Measurements from ENCODE around the gene DPY19L3.
"Not testable (repeated sequence)": the region's sequence is repeated elsewhere in the genome, so short reads cannot be mapped to it uniquely, and the experiment has no call there.

The DPY19L3 gene

DNA sequence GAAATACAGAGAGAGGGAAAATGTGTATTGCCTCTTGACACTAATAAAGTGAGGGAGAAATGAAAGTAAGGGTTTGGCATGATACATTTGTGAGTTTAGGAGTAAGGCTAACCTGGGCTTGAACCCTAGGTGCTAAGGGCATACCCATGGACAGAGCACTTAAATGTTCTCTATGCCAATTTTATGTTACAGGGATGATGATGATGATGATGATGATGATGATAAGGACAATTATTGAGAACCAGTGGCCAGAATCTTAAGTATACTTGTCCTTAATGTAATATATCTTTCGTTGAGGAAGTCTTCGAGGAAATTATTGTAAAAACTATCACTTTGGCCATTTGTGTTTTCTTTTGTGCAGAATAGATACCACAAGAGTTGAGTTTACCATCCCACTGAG is 33.2 kb downstream of the DPY19L3 start:
- DNase-seq (ENCODE audit: low read depth, low spot score), result no peak

DNA sequence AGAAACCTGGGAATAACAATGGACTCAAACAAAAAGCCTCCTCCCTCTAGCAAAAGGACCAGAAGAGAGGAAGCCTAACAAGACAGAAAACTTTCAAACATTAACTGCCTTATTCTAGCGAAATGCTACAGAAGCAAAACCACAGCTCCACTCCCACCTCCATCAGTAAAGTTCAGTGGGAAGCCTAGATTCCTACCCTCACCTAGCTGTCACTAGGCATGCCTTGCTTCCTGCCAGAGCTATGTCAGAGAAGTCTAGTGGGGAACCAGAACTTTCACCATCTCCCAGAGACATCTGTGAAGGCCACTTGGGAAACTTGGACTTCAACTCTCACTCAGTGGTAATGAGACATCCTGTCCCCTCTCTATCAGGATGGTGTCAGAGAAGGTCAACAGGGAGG is 37.1 kb downstream of the DPY19L3 start:
- DNase-seq (ENCODE audit: low read depth, low spot score), result no peak

DNA sequence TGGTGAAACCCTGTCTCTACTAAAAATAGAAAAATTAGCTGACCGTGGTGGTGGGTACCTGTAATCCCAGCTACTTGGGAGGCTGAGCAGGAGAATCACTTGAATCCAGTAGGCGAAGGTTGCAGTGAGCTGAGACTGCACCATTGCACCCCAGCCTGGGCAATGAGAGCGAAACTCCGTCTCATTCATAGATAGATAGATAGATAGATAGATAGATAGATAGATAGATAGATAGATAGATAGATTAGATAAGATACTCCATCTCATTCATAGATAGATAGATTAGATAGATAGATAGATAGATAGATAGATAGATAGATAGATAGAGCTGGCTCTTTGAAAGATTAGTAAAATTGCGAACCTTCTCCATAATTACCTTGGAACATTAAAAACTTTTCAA is 42.0 kb downstream of the DPY19L3 start:
- not testable (repeated sequence) for DNase-seq (ENCODE audit: low read depth, low spot score)

DNA sequence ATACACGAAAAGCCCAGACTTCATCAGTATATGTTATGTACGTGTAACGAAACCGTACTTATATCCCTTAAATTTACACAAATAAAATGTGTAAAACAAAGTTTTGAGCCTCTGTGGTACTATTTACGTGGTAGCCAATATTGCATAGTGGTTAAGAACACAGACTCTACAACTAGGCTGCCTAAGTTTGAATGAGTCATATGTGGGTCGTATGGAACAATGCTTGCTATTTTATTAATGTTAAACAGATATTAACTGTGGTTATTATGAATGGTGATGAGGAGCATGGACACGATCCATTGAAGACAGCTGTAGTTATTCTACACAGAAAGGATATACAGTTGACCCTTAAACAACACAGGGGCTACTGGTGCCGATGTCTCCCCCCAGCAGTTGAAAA is 42.5 kb downstream of the DPY19L3 start:
- DNase-seq (ENCODE audit: low read depth, low spot score), result no peak

DNA sequence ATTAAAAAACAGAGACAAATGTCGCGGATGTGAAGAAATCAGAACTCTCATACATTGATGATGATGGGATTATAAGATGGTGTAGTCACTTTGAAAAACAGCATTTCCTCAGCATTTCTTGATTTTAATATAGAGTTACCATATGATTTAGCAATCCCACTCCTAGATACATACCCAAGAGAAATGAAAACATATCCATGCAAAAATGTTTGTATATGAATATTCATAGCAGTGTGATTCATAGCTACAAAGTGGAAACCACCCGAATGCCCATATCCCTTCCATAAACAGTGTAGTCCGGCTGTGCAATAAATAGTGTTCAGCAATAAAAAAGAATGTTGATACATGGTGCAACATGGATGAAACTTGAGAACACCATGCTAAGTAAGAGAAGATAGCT is 44.6 kb downstream of the DPY19L3 start:
- no peak for DNase-seq (ENCODE audit: low read depth, low spot score)

DNA sequence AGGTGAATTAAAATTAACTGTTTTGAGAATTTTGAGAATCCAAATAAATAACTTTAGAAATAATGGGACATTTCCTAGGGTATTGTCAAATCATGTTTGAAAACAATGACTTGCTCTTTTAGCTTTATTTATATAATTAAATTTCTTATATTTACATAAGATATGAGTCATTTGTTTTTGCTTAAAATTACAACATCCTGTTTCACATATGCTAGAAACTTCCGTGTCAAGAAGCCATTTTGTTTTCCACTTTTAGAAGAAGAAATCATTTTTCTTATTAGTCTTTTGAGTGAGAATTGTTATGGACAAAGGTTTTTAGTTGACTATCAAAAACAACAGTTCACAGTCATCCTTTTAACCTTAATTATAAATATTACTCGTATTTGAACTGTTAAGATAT is 48.2 kb downstream of the DPY19L3 start:
- no peak for DNase-seq (ENCODE audit: low read depth, low spot score)

DNA sequence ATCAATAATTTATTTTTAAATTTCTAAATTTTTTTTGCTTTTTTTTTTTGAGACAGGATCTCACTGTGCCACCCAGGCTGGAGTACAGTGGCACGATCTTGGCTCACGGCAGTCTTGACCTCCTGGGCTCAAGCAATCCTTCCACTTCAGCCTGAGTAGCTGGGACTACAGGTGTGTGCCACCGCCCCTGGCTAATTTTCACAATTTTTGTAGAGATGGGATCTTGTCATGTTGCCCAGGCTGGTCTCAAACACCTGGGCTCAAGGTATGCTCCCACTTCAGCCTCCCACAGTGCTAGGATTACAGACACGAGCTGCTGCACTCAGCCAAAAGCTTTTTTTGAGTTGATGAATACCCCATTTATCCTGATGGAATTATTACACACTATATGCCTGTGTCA is 50.8 kb downstream of the DPY19L3 start:
- no peak for DNase-seq (ENCODE audit: low read depth, low spot score)

DNA sequence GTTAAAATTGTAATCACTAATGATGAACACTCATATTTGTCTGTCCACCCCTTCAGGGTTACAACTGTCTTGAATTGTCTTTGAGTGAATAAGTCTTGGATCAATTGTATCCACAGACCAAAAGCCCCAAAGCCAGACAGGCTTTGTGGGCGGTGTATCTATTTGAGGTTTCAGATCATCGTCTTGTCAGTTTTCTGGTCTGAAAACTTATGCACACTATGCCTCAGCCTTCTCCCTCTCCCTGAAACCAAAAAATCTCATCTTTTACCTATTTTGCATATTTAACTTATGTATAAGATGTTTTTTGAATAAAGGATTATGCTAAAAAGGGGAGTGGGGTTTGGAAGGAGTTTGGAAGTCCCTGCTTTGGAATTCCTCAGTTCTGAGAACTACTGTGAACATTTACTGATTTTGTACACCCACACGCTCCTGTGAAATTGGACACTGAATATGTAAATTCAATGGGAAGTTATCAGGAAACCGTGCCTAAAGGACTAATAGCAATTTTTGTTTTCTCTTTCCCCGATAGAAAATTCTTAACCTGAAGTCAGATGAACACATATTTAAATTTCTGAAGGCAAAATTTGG is 52.1 kb downstream of the DPY19L3 start:
- DNase-seq (ENCODE audit: low read depth, low spot score), result no peak

DNA sequence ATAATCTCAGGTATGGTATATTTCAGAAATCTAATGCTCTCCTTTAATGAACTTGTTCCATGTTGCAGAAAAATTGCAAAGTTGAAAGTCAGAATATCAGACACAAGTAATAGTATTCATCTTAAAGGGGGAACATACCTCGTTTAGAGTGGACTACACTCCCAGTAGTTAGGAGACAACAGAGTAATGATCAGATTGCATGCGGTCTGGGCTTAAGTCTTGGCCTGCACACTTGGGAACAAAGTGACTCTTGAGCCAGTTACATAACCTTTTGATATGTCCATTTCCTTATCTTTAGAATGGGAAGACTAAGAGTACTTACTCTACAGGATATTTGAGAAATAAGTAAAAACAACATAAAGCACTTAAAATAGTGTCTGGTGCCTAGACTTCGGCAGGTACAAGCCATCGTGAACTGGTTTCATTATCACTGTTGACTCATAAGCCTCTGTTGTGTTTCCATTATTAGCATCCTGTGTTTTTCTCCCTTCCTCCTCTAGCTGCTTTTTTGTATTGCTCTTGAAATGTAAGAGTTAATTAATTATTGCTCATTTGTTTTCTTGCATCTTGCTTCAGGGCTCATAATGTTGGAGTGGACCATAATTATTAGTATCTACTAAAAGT is 53.0 kb downstream of the DPY19L3 start:
- DNase-seq (ENCODE audit: low read depth, low spot score), result no peak

DNA sequence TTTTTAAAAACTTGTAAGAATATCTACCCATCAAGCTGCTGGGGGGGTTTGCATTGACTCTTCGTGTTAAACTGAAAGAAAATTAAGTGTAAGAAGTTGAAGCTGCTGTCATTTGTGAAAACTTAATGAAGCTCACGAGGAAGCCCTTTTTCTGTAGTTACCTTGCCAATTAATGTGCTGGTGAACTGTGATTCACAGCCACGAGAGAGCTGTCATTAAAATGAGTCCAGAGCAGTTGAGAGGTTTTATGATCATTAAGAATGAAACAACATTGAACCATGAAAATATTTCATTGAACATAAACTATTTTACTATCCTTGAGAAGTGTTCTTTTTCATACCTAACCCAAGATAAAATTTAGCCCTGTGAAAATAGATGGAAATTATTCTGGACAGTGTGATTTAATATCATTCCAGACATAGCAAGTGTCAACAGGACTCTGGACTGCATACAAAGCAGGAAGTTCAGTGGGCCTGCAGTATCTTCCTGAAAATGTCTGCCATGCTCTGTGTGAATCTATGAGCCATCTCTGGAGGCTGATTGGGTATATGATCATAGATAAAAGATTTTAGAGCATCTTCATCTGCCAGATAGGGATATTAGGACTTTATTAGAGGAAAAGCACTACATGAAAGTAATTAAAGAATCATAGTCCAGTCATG is 53.8 kb downstream of the DPY19L3 start:
- no peak for DNase-seq (ENCODE audit: low read depth, low spot score)

DNA sequence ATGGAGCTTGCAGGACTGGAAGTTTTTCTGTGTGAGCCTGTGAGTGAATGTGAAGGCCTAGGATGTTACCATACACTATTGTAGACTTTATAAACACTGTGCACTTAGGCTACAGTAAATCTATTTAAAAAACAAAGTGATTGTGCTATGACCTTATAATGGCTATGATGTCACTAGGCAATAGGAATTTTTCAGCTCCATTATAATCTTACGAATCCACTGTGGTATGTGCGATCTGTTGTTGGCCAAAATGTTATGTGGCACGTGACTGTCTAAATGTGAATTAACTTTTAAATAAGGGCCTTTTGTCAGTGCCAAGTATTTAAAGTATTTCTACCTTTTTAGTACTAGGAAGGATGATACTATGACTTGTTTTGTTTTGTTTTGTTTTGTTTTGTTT is 54.9 kb downstream of the DPY19L3 start:
- no peak for DNase-seq (ENCODE audit: low read depth, low spot score)

DNA sequence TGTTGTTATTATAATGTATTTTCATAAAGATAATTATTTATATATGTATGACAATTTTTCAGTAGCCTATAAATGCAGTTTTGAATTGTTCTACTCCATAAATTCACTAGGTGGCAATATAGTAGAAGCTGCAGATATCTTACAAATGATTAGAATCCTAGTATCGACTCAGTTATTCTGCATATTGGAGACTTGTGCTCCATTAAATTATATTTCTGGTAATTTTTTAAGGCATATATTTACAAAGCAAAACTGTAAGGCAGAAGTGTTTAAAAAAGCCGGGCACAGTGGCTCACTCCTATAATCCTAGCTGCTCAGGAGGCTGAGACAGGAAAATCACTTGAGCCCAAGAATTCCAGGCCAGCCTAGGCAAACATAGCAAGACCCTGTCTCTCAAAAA is 58.7 kb downstream of the DPY19L3 start:
- DNase-seq (ENCODE audit: low read depth, low spot score), result no peak

DNA sequence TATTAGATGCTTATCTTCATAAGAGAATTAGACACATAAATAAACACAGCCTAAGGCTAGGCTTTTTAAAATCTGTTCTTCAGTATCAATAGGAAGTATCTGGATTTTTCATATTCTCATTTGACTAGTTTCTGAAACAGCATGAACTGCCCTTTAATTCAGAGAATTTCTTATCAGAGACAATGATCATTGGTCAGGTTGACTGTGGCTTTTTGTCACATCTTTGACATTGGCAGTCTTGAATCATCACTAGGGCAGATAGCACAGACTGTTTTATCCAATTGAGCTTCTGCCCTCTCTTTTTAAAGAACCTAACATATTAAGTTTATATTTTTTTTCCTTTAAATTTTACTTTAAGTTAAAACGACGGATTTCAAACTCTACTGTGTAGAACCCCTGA is 59.6 kb downstream of the DPY19L3 start:
- DNase-seq (ENCODE audit: low read depth, low spot score), result no peak

DNA sequence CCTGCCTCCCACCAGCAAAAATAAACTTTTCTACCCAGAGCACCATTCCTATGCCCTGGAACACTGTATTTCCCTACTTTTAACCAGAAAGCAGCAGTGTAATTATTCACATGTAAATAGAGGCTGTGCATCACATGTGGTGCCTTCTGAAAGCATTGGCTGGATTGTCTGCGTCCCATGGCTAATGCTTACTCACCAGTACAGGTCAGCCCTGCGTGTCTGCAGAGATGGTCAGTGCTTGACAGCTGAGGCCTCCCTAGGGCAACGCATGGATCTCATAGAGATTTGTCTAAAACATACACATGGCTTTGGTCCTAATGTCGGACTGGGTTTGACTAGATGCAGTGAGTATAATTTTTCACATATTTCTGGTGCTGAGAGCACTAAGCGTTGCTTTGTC is 64.2 kb downstream of the DPY19L3 start:
- DNase-seq (ENCODE audit: low read depth, low spot score), result no peak

DNA sequence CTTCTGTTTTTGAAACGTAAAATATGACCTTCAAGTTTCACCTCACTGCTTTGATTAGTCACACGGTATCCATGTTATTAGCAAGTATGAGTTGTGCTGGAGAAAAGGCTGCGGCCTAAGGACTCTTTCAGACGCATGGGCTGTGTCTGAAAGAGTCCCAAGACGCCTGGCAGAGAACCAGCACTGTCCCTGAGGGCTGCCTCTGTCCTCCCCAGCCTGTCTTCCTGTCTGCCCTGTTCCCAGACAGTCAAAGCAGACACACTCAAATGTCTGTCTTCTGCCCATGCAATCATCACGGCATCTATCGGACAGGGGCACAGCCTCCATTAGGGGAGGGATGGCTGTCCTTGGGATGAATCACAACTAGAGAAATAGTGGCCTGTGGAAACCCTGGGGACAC is 65.5 kb downstream of the DPY19L3 start:
- DNase-seq (ENCODE audit: low read depth, low spot score), result no peak

DNA sequence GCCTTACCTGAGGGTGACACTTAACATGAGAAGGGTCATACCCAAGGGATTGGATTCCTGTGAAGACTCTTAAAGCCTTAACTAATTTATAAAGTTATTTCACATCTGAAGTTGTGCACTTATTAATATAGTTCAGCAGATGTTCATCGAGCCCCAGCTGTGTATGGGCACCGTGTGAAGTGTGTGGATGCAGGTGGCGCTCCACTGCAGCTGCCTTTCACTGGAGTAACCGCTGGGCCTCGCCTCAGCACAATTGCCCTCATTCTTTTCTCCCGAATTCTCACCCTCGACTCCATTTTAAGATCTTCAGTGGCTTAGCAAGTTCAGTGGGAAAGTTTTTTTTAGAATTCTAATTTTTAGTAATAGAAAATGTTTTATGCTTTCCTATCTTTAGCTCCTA is 66.2 kb downstream of the DPY19L3 start:
- no peak for DNase-seq (ENCODE audit: low read depth, low spot score)

DNA sequence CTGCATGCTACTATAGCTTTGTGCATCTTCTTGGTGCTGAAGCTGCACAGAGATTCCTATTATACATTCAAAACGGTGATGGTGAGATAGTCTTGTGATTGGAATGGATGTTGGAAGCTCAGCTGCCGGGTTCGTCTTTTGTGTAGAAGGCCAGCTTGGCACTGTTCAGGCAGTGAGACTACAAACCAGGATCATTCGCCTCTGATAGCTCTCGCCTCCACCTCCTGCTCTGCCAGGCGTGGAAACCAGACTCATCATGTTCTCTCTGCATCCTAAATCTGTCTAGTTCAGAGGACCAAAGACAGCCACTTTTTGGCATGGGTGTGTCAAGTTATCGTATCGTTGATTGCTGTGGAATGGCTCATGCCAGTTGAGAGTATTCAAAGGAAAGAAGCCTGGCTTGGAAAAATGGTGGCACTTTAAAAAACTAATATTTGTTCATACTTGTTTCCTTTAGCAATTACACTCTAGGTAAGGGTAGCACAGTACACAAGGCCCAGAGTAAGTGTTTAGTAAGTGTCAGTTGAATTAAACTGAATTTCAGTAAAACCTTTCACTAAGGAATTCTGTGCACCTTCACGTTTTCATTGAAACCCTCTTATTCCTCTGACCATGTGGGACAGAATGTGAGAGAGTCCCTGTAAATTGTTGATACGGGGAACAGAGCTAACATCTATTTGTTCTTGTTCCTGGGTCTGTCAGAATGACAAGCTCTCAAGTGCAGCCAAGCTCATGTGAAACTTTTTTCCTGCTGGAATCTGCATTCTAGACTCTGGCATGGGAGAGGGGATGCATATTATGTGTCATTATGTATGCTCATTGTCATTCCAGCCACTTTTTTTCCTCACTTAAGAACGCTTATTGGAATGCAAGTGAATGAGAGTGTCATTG is 69.8 kb downstream of the DPY19L3 start:
- no peak for DNase-seq (ENCODE audit: low read depth, low spot score)

DNA sequence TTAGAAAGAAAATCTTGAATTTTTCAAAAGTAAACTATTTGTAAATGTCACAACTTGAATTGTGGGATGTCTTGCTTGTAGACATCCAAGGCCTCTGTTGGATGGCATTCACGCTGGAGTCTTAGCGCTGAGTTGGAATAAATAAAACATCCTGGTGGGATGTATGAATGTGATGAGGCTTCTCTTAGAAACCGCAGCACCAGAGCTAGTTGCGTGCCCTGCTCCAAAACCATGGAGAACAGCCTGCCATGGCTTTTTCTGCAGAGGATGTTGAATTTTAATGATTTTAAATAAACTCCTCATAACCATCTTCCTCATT is 70.4 kb downstream of the DPY19L3 start:
- DNase-seq (ENCODE audit: low read depth, low spot score), result no peak

DNA sequence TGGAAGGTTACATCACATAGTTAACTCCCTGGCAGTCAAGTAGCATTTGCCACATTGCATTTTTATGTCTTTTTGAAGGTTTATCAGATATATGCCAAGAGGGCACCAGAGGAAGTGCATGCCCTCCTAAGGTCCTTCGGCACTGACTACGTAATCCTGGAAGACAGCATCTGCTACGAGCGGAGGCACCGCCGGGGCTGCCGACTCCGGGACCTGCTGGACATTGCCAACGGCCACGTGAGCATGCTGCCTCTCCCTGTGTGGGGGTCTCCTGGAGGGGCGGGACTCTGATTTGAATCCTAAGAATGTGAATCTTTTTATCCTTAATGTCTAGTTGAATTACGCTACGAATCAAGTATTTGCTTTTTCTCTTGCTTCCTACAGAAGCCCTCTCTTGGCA is 74.8 kb downstream of the DPY19L3 start:
- no peak for DNase-seq (ENCODE audit: low read depth, low spot score)

DNA sequence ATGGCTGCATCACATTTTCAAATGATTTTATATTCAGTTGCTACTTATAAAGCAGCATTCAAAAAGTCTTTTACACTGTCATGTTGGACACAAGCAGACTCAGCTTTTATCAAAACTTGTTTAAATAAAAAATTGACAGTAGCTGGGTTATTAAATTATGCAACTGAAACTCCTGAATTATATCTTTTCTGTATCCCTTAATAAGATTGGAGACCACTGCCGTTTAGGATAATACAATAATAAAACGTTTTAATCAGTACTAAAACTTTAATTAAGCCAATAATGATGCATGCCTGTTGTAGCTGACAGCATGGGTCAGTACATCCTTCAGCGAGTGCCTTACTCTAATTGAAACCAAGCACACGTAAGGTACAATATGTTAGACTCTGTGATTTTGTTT is 78.0 kb downstream of the DPY19L3 start:
- no peak for DNase-seq (ENCODE audit: low read depth, low spot score)

DNA sequence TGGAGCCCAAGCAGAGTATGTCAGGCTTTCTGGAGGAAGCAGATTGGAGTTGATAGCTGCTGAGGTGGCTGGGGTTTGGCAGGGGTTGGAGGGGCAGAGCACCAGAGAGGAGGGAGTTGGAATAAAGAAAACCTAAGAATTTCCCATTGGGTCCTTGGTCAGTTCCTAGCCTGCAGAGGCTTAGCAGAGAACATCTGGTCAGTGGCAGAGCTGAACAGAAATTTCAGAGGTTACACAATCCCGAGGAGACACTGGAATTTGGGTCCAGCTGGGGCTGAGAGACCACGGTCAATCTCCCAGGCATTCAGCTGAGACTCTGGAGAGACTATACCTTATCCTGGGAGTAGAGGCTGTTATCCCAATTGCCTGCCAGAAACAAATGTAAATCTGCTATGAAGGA is 84.4 kb downstream of the DPY19L3 start:
- DNase-seq (ENCODE audit: low read depth, low spot score), result no peak

DNA sequence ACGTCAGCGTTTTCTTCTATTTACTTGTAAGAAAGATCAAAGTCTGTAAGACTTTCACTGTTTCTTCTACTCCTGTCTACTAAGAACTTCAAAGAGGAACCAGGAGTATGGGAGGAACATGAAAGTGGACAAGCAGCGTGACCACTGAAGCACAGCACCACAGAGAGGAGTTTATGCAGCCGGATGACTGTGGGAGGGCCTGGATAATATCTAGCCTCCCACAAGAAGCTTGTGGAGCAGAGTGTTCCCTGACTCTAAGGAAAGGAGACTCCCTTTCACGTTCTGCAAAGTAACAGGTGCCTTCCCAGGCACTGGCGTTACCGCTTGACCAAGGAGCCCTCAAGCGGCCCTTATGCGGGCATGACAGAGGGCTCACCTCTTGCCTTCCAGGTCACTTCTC is 91.8 kb downstream of the DPY19L3 start:
- DNase-seq (ENCODE audit: low read depth, low spot score), result no peak
